ENCODE data around the gene FOXJ2. TPM values are rescaled to one million over a fixed set of nuclear protein-coding genes. Genes with fewer than 3 reads are reported as not detected.

The FOXJ2 gene
- total and polyA plus RNA-seq, 2 donors (not counting 1 experiment from before 2014, with no cell fraction given): 9.5 to 19.4 TPM

- Histone ChIP-seq H3K27ac (ENCODE audit: low read length in 2 of 2) (no peak overlapping the region), H3K27me3 (replicated peaks in 1 of 4; ENCODE audit: control extremely low read depth in 1 of 4, control insufficient read depth in 3 of 4, insufficient read depth in 4 of 4, low read length in 3 of 4) (no peaks in the 10 kb centered on the region), H3K79me2 (ENCODE audit: control insufficient read depth, insufficient read depth, low read length) (peaks cover 27% of the 10 kb centered on the region), H3K9ac (ENCODE audit: low read length) (no peak overlapping the region), H3K36me3 (replicated peaks in 1 of 2; ENCODE audit: control extremely low read depth in 1 of 2, control insufficient read depth in 1 of 2, extremely low read depth in 1 of 2, insufficient read depth in 2 of 2, low read length in 1 of 2) (no peaks in the 10 kb centered on the region), H3K4me3 (ENCODE audit: control extremely low read depth in 1 of 5, extremely low read depth in 1 of 5, insufficient read depth in 1 of 5, low read depth in 2 of 5, low read length in 4 of 5) (no peak overlapping the region), H3K4me2 (replicated peaks; ENCODE audit: low read depth, low read length, poor library complexity, severe bottlenecking) (no peak overlapping the region), H3K9me3 (ENCODE audit: control extremely low read depth in 1 of 3, control insufficient read depth in 2 of 3, insufficient read depth in 1 of 3, low read length in 2 of 3) (no peaks in the 10 kb centered on the region), H3K4me1 (ENCODE audit: control insufficient read depth in 2 of 2, insufficient read depth in 2 of 2, low read length in 2 of 2) (peaks cover 8 to 12% of the 10 kb centered on the region in 2 donors), H2AFZ (ENCODE audit: insufficient read depth, low read depth, low read length, poor library complexity, severe bottlenecking) (no peak overlapping the region), H4K20me1 (ENCODE audit: control insufficient read depth, insufficient read depth, low read length, poor library complexity, severe bottlenecking) (no peaks in the 10 kb centered on the region)
- Mint-ChIP-seq H3K27me3 (no peaks in the 10 kb centered on the region), H3K9me3 (ENCODE audit: insufficient read depth) (no peaks in the 10 kb centered on the region), H3K27ac (no peak overlapping the region), H3K4me1 (peaks cover 18% of the 10 kb centered on the region), H3K4me3 (no peak overlapping the region)
- ChIA-PET CTCF (interaction anchor here (1.8 kb wide), 1 partner anchor 31 kb away, joined by 9 read pairs; no protein-coding TSS in a partner anchor), POLR2A (no interaction called here)
- no peak for TF ChIP-seq EZH2 (IDR thresholded peaks at IDR 0.05; ENCODE audit: borderline replicate concordance, insufficient read depth, low read depth, low read length, poor library complexity, severe bottlenecking)
- TF ChIP-seq CTCF (IDR thresholded peaks at IDR 0.05): no peak
- intact Hi-C loops (cut with micrococcal nuclease): no loop called here
- ATAC-seq (ENCODE audit: low read depth): no peak
- WGBS (ENCODE audit: insufficient coverage): no CpG with 5 or more reads among the region's 6 CpGs
- DNase-seq: no peak
These were observed 43.4 kb downstream of the FOXJ2 start for GRCh38 chr12:8075935-8076334.

- POLR2A ChIA-PET: no interaction called here
These were observed 43.9 kb downstream of the FOXJ2 start for GRCh38 chr12:8076366-8076765.

More at GRCh38 chr12:8076366-8076765, 43.9 kb downstream of the FOXJ2 start:
- H3K4me3 ChIP-seq (ENCODE audit: control extremely low read depth in 1 of 5, extremely low read depth in 1 of 5, insufficient read depth in 1 of 5, low read depth in 2 of 5, low read length in 4 of 5): no peak overlapping the region
- no peak overlapping the region for H3K4me2 ChIP-seq (replicated peaks; ENCODE audit: low read depth, low read length, poor library complexity, severe bottlenecking)
- DNase-seq: no peak
- TF ChIP-seq CTCF (IDR thresholded peaks at IDR 0.05) (no peak), EZH2 (IDR thresholded peaks at IDR 0.05; ENCODE audit: borderline replicate concordance, insufficient read depth, low read depth, low read length, poor library complexity, severe bottlenecking) (no peak)
- peaks cover 22% of the 10 kb centered on the region for H3K4me1 Mint-ChIP-seq
- CTCF ChIA-PET: interaction anchor here (1.8 to 1.9 kb wide), 2 partner anchors 31 to 141 kb away, joined by 7 to 9 read pairs; partner anchors contain the start of gene SLC2A3
- peaks cover 12 to 16% of the 10 kb centered on the region in 2 donors for H3K4me1 ChIP-seq (ENCODE audit: control insufficient read depth in 2 of 2, insufficient read depth in 2 of 2, low read length in 2 of 2)
- no peaks in the 10 kb centered on the region for H3K9me3 ChIP-seq (ENCODE audit: control extremely low read depth in 1 of 3, control insufficient read depth in 2 of 3, insufficient read depth in 1 of 3, low read length in 2 of 3)
- no peak overlapping the region for H3K27ac ChIP-seq (ENCODE audit: low read length in 2 of 2)
- H4K20me1 ChIP-seq (ENCODE audit: control insufficient read depth, insufficient read depth, low read length, poor library complexity, severe bottlenecking): no peaks in the 10 kb centered on the region
- H3K4me3 Mint-ChIP-seq: no peak overlapping the region
- 100% methylated on average over 1 of the region's 4 CpGs for WGBS (ENCODE audit: insufficient coverage)
- no peak for ATAC-seq (ENCODE audit: low read depth)
- no peak overlapping the region for H3K9ac ChIP-seq (ENCODE audit: low read length)
- H3K27me3 ChIP-seq (replicated peaks in 1 of 4; ENCODE audit: control extremely low read depth in 1 of 4, control insufficient read depth in 3 of 4, insufficient read depth in 4 of 4, low read length in 3 of 4): no peaks in the 10 kb centered on the region
- peaks cover 32% of the 10 kb centered on the region for H3K79me2 ChIP-seq (ENCODE audit: control insufficient read depth, insufficient read depth, low read length)
- H3K27ac Mint-ChIP-seq: no peak overlapping the region
- H3K9me3 Mint-ChIP-seq (ENCODE audit: insufficient read depth): no peaks in the 10 kb centered on the region
- no peaks in the 10 kb centered on the region for H3K36me3 ChIP-seq (replicated peaks in 1 of 2; ENCODE audit: control extremely low read depth in 1 of 2, control insufficient read depth in 1 of 2, extremely low read depth in 1 of 2, insufficient read depth in 2 of 2, low read length in 1 of 2)
- no peaks in the 10 kb centered on the region for H3K27me3 Mint-ChIP-seq
- intact Hi-C loops (cut with micrococcal nuclease): no loop called here
- H2AFZ ChIP-seq (ENCODE audit: insufficient read depth, low read depth, low read length, poor library complexity, severe bottlenecking): no peak overlapping the region

All from B cell (primary cell).